SKM-1 treated with dmso at 0.1 percent for 144 hours (cell line): ENCODE data around the gene MEI4.
"Not testable (repeated sequence)": the region's sequence is repeated elsewhere in the genome, so short reads cannot be mapped to it uniquely, and the experiment has no call there.

Source experiments
- DNase-seq: peaks from one replicate; lab custom pipeline; 2025; ENCODE audit not compliant: unreplicated experiment; lab: John Stamatoyannopoulos, UW

MEI4 gene

DNA sequence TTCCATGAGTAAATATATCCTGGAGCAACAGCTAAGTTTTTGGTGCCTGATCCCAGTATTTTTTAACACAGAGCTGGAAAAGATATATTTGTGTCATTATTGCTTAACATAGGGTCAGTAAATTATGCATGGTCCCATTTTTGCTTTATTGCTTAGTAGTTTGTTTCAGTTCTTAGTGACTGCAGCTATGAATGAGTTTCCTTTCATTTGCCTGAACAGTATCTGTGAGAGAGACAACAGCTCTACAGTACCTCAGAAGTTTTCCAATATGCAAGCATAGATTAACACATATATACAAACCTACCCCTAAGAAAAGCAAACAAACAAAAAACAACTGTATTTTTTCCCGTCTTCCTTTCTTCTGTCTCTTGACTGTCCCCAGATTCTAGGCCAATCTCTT lies 160.3 kb downstream of the MEI4 start:
- DNase-seq, result no peak

GRCh38 chr6:77814119-77814518 lies 161.3 kb downstream of the MEI4 start:
- no peak for DNase-seq

- no peak for DNase-seq
These were observed 162.7 kb downstream of the MEI4 start for GRCh38 chr6:77815531-77815930.

DNA sequence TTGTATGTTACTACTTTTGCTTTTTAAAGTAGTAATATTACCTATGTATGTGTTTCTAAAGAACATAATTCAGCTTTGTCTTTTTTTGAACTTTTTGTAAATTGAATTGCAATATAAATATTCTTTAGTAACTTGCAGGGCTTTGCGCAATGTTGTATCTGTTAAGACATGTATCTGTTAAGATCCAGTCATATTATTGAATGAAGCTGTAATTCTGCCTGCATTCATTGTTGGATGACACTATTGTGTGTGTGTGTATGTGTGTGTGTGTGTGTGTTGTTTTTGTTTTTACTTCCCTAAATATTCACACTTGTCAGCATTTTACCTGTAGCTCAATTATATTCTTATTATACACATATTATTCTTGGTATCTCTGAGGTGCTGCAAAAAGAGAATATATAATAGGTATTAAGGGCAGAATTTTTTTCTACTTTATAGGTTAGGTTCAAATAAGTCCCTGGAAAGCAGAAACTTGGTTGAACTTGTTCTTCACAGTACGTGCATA lies 164.0 kb downstream of the MEI4 start:
- DNase-seq, result no peak

DNA sequence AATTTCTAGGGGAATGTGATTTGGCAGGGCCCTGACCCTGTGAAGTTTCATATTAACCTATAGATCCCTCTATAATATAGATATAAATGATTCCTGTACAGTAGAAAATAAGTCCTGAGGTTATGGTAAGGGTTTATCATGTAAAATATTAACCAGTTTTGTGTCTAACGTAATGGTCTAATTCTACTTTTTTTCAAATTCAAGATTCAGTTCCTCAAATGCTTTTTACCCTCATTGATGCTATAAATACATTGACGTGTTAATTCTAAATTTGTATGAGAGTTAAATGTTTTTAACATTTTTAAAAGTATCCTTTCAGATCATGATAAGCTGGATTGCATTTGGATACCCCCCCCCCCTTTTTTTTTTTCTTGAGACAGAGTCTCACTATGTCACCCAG lies 169.4 kb downstream of the MEI4 start:
- no peak for DNase-seq

DNA sequence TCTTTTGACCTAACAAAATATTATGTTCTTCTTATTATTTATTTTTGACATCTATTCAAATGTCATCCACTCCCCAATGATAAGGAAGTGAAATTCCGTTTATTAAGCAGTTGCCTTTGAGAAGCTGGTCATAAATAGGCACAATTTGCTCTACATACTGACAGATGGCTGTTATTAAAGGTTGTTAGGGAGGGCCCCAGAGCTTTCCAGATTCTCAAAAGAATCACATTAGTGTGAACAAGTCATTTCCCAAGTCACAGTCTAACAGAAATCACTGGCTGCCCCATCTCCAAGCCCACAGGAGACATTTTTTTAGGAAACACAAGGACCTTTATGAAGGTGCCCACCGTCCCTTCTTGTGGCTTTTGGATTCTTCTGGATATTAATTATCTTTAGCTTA lies 172.4 kb downstream of the MEI4 start:
- DNase-seq, result no peak

DNA sequence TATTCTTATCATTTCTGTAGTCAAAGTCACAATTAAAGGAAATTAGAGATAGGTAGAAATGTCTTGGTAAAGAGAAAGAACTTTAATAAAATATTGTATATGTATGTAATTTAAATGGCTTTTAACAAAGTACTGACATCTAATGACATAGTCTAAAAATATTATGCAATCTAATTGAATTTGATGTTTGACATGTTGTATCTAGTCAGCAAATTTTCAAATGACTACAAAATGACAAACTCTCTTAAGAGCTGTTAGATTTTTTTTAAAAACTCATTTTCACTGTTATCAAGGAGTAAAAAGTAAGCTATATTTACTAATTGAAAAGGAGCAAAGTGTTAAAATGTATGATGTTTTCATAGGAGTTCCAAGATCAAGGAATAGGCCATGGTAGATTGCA lies 176.9 kb downstream of the MEI4 start:
- DNase-seq, result no peak

GRCh38 chr6:77833749-77834148 lies 180.9 kb downstream of the MEI4 start:
- DNase-seq, result not testable (repeated sequence)

GRCh38 chr6:77834591-77834996 lies 181.8 kb downstream of the MEI4 start:
- no peak for DNase-seq

- no peak for DNase-seq
These were observed 184.4 kb downstream of the MEI4 start for GRCh38 chr6:77837034-77837784.

GRCh38 chr6:77839292-77839691 lies 186.5 kb downstream of the MEI4 start:
- no peak for DNase-seq

DNA sequence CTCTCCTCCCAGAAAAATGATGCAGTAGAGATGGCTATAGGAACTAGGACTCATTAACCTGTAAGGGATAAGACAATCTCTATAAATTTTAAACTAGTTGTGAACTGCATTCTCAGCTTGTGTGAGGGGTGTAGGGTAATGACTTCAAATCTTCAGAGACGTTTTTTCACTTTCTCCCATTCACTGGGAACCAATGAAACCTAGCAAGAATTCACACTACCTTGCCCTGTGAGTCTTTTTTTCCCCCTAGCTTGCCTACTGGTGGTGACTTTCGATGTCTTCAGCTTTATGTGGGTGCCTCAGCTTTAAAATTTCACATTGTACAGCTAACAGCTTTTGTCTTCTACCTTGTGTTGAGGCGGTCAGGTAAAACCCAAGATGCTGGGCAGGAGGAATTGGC lies 192.0 kb downstream of the MEI4 start:
- no peak for DNase-seq

DNA sequence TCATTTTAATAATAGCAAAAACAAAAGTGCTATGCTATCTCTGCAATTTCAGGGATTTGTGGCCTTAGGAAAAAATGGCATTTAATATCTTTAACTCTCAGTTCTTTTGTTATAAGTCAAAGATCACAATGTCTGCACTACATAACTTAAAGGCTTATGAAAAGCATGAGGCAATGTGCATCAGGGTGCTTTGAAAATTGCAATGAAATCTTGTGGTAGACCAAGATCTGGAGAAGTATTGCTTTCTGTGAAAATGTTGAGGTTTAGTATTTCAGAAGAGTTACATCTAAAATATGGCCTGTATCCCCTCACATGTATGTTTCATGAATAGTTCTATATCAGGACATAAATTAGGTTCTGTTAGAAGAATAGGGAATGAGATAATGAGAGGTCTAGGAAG lies 200.6 kb downstream of the MEI4 start:
- no peak for DNase-seq

DNA sequence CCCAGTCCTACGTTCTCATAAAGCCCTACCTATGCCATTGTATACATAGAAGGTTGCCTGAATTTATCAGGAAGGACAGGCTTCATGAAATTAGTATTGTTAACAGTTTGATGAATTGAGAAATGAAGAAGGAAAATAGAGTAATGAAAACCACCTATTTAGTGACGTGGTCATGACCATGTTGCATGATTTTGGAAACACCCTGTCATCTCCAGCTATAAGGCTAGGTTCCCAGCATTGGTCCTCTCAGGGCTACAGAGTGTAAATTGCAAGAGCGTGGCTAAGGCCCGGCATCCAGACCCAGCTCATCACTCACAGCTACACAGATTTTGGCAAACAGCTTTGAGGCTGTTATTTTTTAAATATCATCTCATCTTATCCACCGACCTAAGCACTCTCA lies 203.6 kb downstream of the MEI4 start:
- DNase-seq, result no peak

DNA sequence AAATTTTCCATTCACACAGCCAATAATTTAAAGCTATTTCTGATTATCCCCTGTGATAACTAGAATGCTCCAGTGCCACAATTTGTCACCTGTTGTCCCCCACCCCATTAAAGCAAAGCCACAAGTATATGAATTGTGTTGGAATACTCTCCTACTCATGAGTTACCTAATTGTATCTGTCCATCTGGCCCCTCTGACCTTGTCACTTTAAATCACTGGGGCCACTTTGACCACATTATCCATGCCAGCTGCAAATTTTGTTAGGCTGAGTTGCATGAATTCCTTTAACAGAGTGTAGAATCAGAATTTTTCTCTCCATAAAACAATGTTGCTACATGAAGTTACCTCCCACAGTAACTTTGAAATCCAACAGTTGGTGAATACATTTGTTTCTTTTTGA lies 204.6 kb downstream of the MEI4 start:
- DNase-seq, result no peak

- DNase-seq, result no peak
These were observed 223.5 kb downstream of the MEI4 start for GRCh38 chr6:77876300-77876699.

GRCh38 chr6:77879527-77879926 lies 226.7 kb downstream of the MEI4 start:
- DNase-seq, result no peak

GRCh38 chr6:77880501-77880900 lies 227.7 kb downstream of the MEI4 start:
- no peak for DNase-seq

GRCh38 chr6:77883851-77884250 lies 231.0 kb downstream of the MEI4 start:
- DNase-seq, result no peak

- DNase-seq, result no peak
These were observed 240.6 kb downstream of the MEI4 start for GRCh38 chr6:77893391-77893790.

DNA sequence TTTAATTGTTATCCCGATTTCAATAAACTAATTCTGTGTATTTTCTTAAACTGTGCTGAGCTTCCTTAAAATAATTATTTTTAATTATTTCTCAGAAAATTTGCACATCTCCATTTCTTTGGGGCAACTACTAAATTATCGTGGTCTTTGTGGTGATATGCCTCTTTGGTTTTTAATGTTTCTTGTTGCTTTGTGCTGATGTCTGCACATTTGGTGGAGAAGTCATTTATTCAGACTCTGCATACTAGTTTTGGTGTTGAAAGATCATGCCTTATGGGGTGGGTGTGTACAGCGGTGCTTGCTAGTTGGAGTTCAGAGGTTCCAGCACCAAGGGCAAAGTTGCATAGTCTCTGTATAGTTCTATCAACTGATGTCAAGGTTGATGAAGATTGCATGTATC lies 253.2 kb downstream of the MEI4 start:
- no peak for DNase-seq

DNA sequence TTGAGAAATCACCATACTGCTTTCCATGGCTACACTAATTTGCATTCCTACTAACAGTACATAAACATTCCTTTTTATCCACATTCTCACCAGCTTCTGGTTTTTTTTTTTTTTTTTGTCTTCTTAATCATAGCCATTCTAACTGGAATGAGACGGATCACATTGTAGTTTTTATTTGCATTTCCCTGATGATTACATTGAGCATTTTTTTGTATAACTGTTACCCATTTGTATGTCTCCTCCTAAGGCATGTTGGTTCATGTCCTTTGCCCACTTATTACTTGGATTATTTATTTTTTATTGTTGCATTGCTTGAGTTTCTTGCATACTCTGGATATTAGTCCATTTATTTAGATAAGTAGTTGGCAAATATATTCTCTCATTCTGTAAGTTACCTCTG lies 258.0 kb downstream of the MEI4 start:
- no peak for DNase-seq

DNA sequence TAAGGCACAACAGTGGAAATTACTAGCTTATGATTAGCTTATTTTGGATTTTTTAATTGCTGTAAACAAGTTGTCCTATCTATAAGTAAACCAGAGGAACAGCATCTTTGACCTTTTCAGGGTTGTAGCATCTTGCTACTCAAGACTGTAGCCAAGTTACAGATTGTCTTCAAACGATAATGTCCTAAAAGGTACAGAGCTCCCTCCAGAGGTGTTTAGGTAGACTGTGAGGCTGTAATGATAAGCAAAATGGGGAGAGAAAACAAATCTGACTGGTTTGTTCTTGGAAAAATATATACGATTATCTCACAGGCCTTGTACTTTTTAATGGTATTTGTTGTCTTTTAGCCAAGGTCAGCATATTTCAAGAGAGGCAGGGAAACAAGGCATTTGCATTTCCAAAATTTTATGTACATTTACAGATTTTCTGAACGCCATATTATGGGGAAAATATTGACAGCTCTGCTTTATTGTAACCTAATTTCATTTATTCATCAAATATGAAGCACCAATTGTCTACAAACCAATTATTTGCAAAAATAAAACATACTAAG lies 273.4 kb downstream of the MEI4 start:
- no peak for DNase-seq
